SK-N-SH treated with all-trans-retinoic acid at 6 μM for 48 hours (cell line): Measurements from ENCODE around the gene ZBTB32.

Source experiments
- ATAC-seq: fragments of 200-7000 bp; cut with Tn5 transposase; 3 replicates; pipeline ENCODE4 v1.9.1; 2020; ENCODE audit warnings: mild to moderate bottlenecking, moderate library complexity
- ARNTL ChIP-seq: fragments of 450-650 bp; formaldehyde crosslinking; IDR thresholded peaks from 2 replicates; pipeline ENCODE4 v1.5.0; 2020; ENCODE audit warnings: low read depth, mild to moderate bottlenecking, moderate library complexity, borderline replicate concordance
- BACH2 ChIP-seq: fragments of 250-450 bp; sonication (Bioruptor Pico); IDR thresholded peaks from 2 replicates; pipeline ENCODE4 v1.9.0; 2021; ENCODE audit warnings: mild to moderate bottlenecking, borderline replicate concordance
- CREB5 ChIP-seq: fragments of 250-450 bp; sonication (Bioruptor Pico); IDR thresholded peaks from 2 replicates; pipeline ENCODE4 v1.5.1; 2020; ENCODE audit warnings: low read depth, mild to moderate bottlenecking, moderate library complexity
- CSDC2 ChIP-seq: fragments of 250-450 bp; sonication (Bioruptor Pico); IDR thresholded peaks from 2 replicates; pipeline ENCODE4 v1.5.0; 2020; ENCODE audit warnings: mild to moderate bottlenecking, moderate library complexity
- CSRNP3 ChIP-seq: fragments of 250-450 bp; sonication (Bioruptor Pico); IDR thresholded peaks from 2 replicates; pipeline ENCODE4 v1.5.1; 2021; ENCODE audit warnings: mild to moderate bottlenecking, moderate library complexity
- ESRRG ChIP-seq: fragments of 250-450 bp; sonication (Bioruptor Pico); IDR thresholded peaks from 2 replicates; pipeline ENCODE4 v1.6.1; 2021; ENCODE audit warnings: mild to moderate bottlenecking
- GLIS3 ChIP-seq: fragments of 250-450 bp; sonication (Bioruptor Pico); IDR thresholded peaks from 2 replicates; pipeline ENCODE4 v1.5.0; 2020; ENCODE audit warnings: mild to moderate bottlenecking, moderate library complexity
- ISL1 ChIP-seq: fragments of 250-450 bp; sonication (Bioruptor Pico); IDR thresholded peaks from 2 replicates; pipeline ENCODE4 v2.1.2; 2022; ENCODE audit warnings: mild to moderate bottlenecking, moderate library complexity
- PATZ1 ChIP-seq: fragments of 250-450 bp; sonication (Bioruptor Pico); IDR thresholded peaks from 2 replicates; pipeline ENCODE4 v1.8.0; 2020; ENCODE audit warnings: mild to moderate bottlenecking, moderate library complexity, borderline replicate concordance
- POU6F1 ChIP-seq: fragments of 250-450 bp; sonication (Bioruptor Pico); IDR thresholded peaks from 2 replicates; pipeline ENCODE4 v1.8.0; 2021; ENCODE audit warnings: low read depth, mild to moderate bottlenecking, moderate library complexity, borderline replicate concordance
- PPARA ChIP-seq: fragments of 250-450 bp; sonication (Bioruptor Pico); IDR thresholded peaks from 2 replicates; pipeline ENCODE4 v1.5.0; 2020; ENCODE audit warnings: mild to moderate bottlenecking, borderline replicate concordance
- RARB ChIP-seq: fragments of 250-450 bp; sonication (Bioruptor Pico); IDR thresholded peaks from 2 replicates; pipeline ENCODE4 v1.8.0; 2021; ENCODE audit warnings: mild to moderate bottlenecking, moderate library complexity
- SNAI2 ChIP-seq: fragments of 250-450 bp; sonication (Bioruptor Pico); IDR thresholded peaks from 2 replicates; pipeline ENCODE4 v1.5.0; 2020; ENCODE audit warnings: mild to moderate bottlenecking, moderate library complexity
- TCF4 ChIP-seq: fragments of 250-450 bp; sonication (Bioruptor Pico); IDR thresholded peaks from 2 replicates; pipeline ENCODE4 v1.8.0; 2021; ENCODE audit warnings: mild to moderate bottlenecking, moderate library complexity, borderline replicate concordance
- TOX ChIP-seq: fragments of 250-450 bp; sonication (Bioruptor Pico); IDR thresholded peaks from 2 replicates; pipeline ENCODE4 v1.8.0; 2021; ENCODE audit warnings: mild to moderate bottlenecking, moderate library complexity, borderline replicate concordance
- TSHZ2 ChIP-seq: fragments of 250-450 bp; sonication (Bioruptor Pico); IDR thresholded peaks from 2 replicates; pipeline ENCODE4 v1.5.0; 2020; ENCODE audit warnings: mild to moderate bottlenecking, moderate library complexity
- ZC3H10 ChIP-seq: fragments of 250-450 bp; sonication (Bioruptor Pico); IDR thresholded peaks from 2 replicates; pipeline ENCODE4 v1.5.1; 2021; ENCODE audit warnings: mild to moderate bottlenecking, moderate library complexity
- ZFP3 ChIP-seq: fragments of 250-450 bp; sonication (Bioruptor Pico); IDR thresholded peaks from 2 replicates; pipeline ENCODE4 v1.5.0; 2020; ENCODE audit warnings: mild to moderate bottlenecking, moderate library complexity
- ZFP30 ChIP-seq: fragments of 450-650 bp; formaldehyde crosslinking; IDR thresholded peaks from 2 replicates; pipeline ENCODE4 v1.5.0; 2022; ENCODE audit warnings: mild to moderate bottlenecking, moderate library complexity
- ZNF565 ChIP-seq: fragments of 450-650 bp; formaldehyde crosslinking; conservative IDR thresholded peaks from 2 replicates; pipeline ENCODE4 v1.5.0; 2020; ENCODE audit warnings: low read depth, mild to moderate bottlenecking, moderate library complexity
- ZNF70 ChIP-seq: fragments of 450-650 bp; formaldehyde crosslinking; IDR thresholded peaks from 2 replicates; pipeline ENCODE4 v1.5.0; 2020; ENCODE audit warnings: mild to moderate bottlenecking, moderate library complexity
- ZNF8 ChIP-seq: fragments of 450-650 bp; formaldehyde crosslinking; IDR thresholded peaks from 2 replicates; pipeline ENCODE4 v1.5.0; 2020; ENCODE audit warnings: mild to moderate bottlenecking, moderate library complexity

Gene ZBTB32

GRCh38 chr19:35752746-35753350 lies 48.5 kb downstream of the ZBTB32 start:
- no peak for TF ChIP-seq CSRNP3
- no peak for TF ChIP-seq ARNTL (CRISPR knock-in tag)
- TF ChIP-seq TSHZ2 (CRISPR knock-in tag), result no peak
- TF ChIP-seq CSDC2 (CRISPR knock-in tag), result no peak
- no peak for TF ChIP-seq TOX (CRISPR knock-in tag)
- TF ChIP-seq GLIS3, result no peak
- TF ChIP-seq POU6F1, result no peak
- TF ChIP-seq ZNF8 (CRISPR knock-in tag), result no peak
- TF ChIP-seq RARB (CRISPR knock-in tag), result no peak
- TF ChIP-seq ESRRG (CRISPR knock-in tag), result no peak
- TF ChIP-seq ZNF70 (CRISPR knock-in tag), result no peak
- TF ChIP-seq ISL1 (CRISPR knock-in tag), result no peak
- no peak for TF ChIP-seq CREB5 (CRISPR knock-in tag)
- TF ChIP-seq TCF4 (CRISPR knock-in tag), result no peak
- no peak for TF ChIP-seq BACH2 (CRISPR knock-in tag)
- TF ChIP-seq ZFP3 (CRISPR knock-in tag), result no peak
- TF ChIP-seq PPARA (CRISPR knock-in tag), result no peak
- no peak for TF ChIP-seq PATZ1
- TF ChIP-seq SNAI2, result no peak
- TF ChIP-seq ZC3H10 (CRISPR knock-in tag), result no peak
- no peak for ATAC-seq

- no peak for ATAC-seq
- no peak for TF ChIP-seq ARNTL (CRISPR knock-in tag)
- no peak for TF ChIP-seq ZFP30
- no peak for TF ChIP-seq CSDC2 (CRISPR knock-in tag)
- no peak for TF ChIP-seq ZNF70 (CRISPR knock-in tag)
- no peak for TF ChIP-seq TOX (CRISPR knock-in tag)
- TF ChIP-seq BACH2 (CRISPR knock-in tag), result no peak
- no peak for TF ChIP-seq CREB5 (CRISPR knock-in tag)
- no peak for TF ChIP-seq POU6F1
- no peak for TF ChIP-seq SNAI2
- TF ChIP-seq PPARA (CRISPR knock-in tag), result no peak
- TF ChIP-seq ZNF8 (CRISPR knock-in tag), result no peak
- TF ChIP-seq ZNF565, result no peak
- TF ChIP-seq CSRNP3, result no peak
- no peak for TF ChIP-seq PATZ1
These were observed 49.4 kb downstream of the ZBTB32 start for GRCh38 chr19:35753634-35754369.
